ENCODE measurements around the gene CUEDC1. TPM values are rescaled to one million over a fixed set of nuclear protein-coding genes. Genes with fewer than 3 reads are reported as not detected.
A peak's percentile ranks its signal among the peaks of the same experiment; 100 is the strongest.

CUEDC1 gene
- total RNA-seq, 6 experiments from 2014 or later: 34.0 to 41.0 (median 34.9) TPM

- Mint-ChIP-seq H3K27ac (peak overlapping the region; percentile 96), H3K27me3 (ENCODE audit: insufficient read depth) (peaks cover 6% of the 10 kb centered on the region), H3K36me3 (ENCODE audit: low read depth) (no peaks in the 10 kb centered on the region), H3K9me3 (no peaks in the 10 kb centered on the region), H3K4me3 (peak overlapping the region; percentile 87), H3K4me1 (ENCODE audit: low read depth) (peaks cover 60% of the 10 kb centered on the region)
- peak; percentile 63 for DNase-seq
- no peak for TF ChIP-seq CTCF (IDR thresholded peaks at IDR 0.05)
Observed at GRCh38 chr17:57954397-57955182, 622 bp downstream of the CUEDC1 start.

GRCh38 chr17:57953705-57954396 is 1.4 kb downstream of the CUEDC1 start:
- H3K9me3 Mint-ChIP-seq: no peaks in the 10 kb centered on the region

GRCh38 chr17:57953219-57953618 is 2.0 kb downstream of the CUEDC1 start:
- Mint-ChIP-seq H3K9me3 (no peaks in the 10 kb centered on the region), H3K4me3 (peak overlapping the region; percentile 87; the same call in 1 of the 2 replicates), H3K36me3 (ENCODE audit: low read depth) (no peaks in the 10 kb centered on the region; the same call in 1 of the 2 replicates), H3K27me3 (ENCODE audit: insufficient read depth) (peaks cover 8% of the 10 kb centered on the region), H3K4me1 (ENCODE audit: low read depth) (peaks cover 74% of the 10 kb centered on the region), H3K27ac (peak overlapping the region; percentile 96)
- DNase-seq: no peak
- TF ChIP-seq CTCF (IDR thresholded peaks at IDR 0.05): no peak

More at GRCh38 chr17:57953705-57954396, 1.4 kb downstream of the CUEDC1 start:
- Mint-ChIP-seq H3K27ac (peak overlapping the region; percentile 96), H3K4me1 (ENCODE audit: low read depth) (peaks cover 67% of the 10 kb centered on the region), H3K36me3 (ENCODE audit: low read depth) (no peaks in the 10 kb centered on the region), H3K4me3 (peak overlapping the region; percentile 87), H3K27me3 (ENCODE audit: insufficient read depth) (peaks cover 4% of the 10 kb centered on the region)
- DNase-seq: no peak
- no peak for TF ChIP-seq CTCF (IDR thresholded peaks at IDR 0.05)

GRCh38 chr17:57949649-57950048 is 5.6 kb downstream of the CUEDC1 start:
- Mint-ChIP-seq H3K4me3 (peak overlapping the region; percentile 88), H3K27ac (peak overlapping the region; percentile 96), H3K4me1 (ENCODE audit: low read depth) (peaks cover 97% of the 10 kb centered on the region), H3K27me3 (ENCODE audit: insufficient read depth) (peaks cover 5% of the 10 kb centered on the region), H3K36me3 (ENCODE audit: low read depth) (no peaks in the 10 kb centered on the region; the same call in 1 of the 2 replicates), H3K9me3 (no peaks in the 10 kb centered on the region)
- TF ChIP-seq CTCF (IDR thresholded peaks at IDR 0.05): no peak
- peak; percentile 10 for DNase-seq

- peak; percentile 47; the same call in 1 of the 2 replicates for TF ChIP-seq CTCF (IDR thresholded peaks at IDR 0.05)
- peaks cover 96% of the 10 kb centered on the region for H3K4me1 Mint-ChIP-seq (ENCODE audit: low read depth)
- peaks cover 5% of the 10 kb centered on the region for H3K27me3 Mint-ChIP-seq (ENCODE audit: insufficient read depth)
Observed at GRCh38 chr17:57948555-57949420, 6.4 kb downstream of the CUEDC1 start.

More at GRCh38 chr17:57948555-57949420, 6.4 kb downstream of the CUEDC1 start:
- Mint-ChIP-seq H3K9me3 (no peaks in the 10 kb centered on the region), H3K27ac (peak overlapping the region; percentile 96), H3K36me3 (ENCODE audit: low read depth) (no peaks in the 10 kb centered on the region; the same call in 1 of the 2 replicates), H3K4me3 (peak overlapping the region; percentile 88)
- peak; percentile 99 for DNase-seq
